RWPE2 (cell line): ENCODE results near the gene FEZF2.

ENCODE experiments used
- ATAC-seq: fragments of 200-7000 bp; cut with Tn5 transposase; 3 replicates; pipeline ENCODE4 v1.9.1; 2021; ENCODE audit warnings: low read depth
- DNase-seq: peaks from one replicate; pipeline ENCODE4 v3.0.0-alpha.2; 2020; ENCODE audit warnings: low spot score
- H3K27ac ChIP-seq: fragments of 450-650 bp; 2 replicates; pipeline ENCODE4 v1.5.1; 2017; ENCODE audit warnings: mild to moderate bottlenecking; ENCODE audit not compliant: poor library complexity, severe bottlenecking
- H3K27me3 ChIP-seq: fragments of 250-450 bp; sonication (Bioruptor Pico); 2 replicates; pipeline ENCODE4 v1.5.1; 2021; ENCODE audit warnings: mild to moderate bottlenecking, moderate library complexity; ENCODE audit not compliant: insufficient read depth, poor library complexity, severe bottlenecking
- H3K36me3 ChIP-seq: fragments of 250-450 bp; sonication (Bioruptor Pico); 2 replicates; pipeline ENCODE4 v1.5.1; 2020; ENCODE audit warnings: low read depth, mild to moderate bottlenecking, moderate library complexity
- H3K4me1 ChIP-seq: fragments of 250-450 bp; sonication (Bioruptor Pico); 2 replicates; pipeline ENCODE4 v1.5.1; 2021; ENCODE audit warnings: mild to moderate bottlenecking, moderate library complexity; ENCODE audit not compliant: insufficient read depth, poor library complexity, severe bottlenecking
- H3K4me3 ChIP-seq: fragments of 250-450 bp; sonication (Bioruptor Pico); 2 replicates; pipeline ENCODE4 v1.5.1; 2021; ENCODE audit warnings: mild to moderate bottlenecking, moderate library complexity; ENCODE audit not compliant: severe bottlenecking
- H3K9me3 ChIP-seq: fragments of 250-450 bp; sonication (Bioruptor Pico); 2 replicates; pipeline ENCODE4 v1.5.1; 2021; ENCODE audit warnings: mild to moderate bottlenecking, moderate library complexity; ENCODE audit not compliant: severe bottlenecking
- CTCF ChIP-seq: fragments of 450-650 bp; IDR thresholded peaks from one replicate; pipeline ENCODE4 v1.5.1; 2017; ENCODE audit warnings: mild to moderate bottlenecking, moderate library complexity; ENCODE audit not compliant: poor library complexity, severe bottlenecking

FEZF2 gene

GRCh38 chr3:62413687-62414086 lies 40.3 kb upstream of the FEZF2 start:
- no peaks in the 10 kb centered on the region for H3K27me3 ChIP-seq
- ATAC-seq (no peak), DNase-seq (no peak)
- no peak overlapping the region for H3K4me3 ChIP-seq
- no peaks in the 10 kb centered on the region for H3K9me3 ChIP-seq
- H3K4me1 ChIP-seq = no peaks in the 10 kb centered on the region
- H3K27ac ChIP-seq = no peak overlapping the region
- H3K36me3 ChIP-seq = no peaks in the 10 kb centered on the region
- no peak for TF ChIP-seq CTCF

- no peaks in the 10 kb centered on the region for H3K36me3 ChIP-seq
- no peaks in the 10 kb centered on the region for H3K9me3 ChIP-seq
- H3K27me3 ChIP-seq = peaks cover 29% of the 10 kb centered on the region
- H3K4me1 ChIP-seq = no peaks in the 10 kb centered on the region
- ATAC-seq = no peak
- DNase-seq = no peak
- H3K4me3 ChIP-seq = no peak overlapping the region
- TF ChIP-seq CTCF = no peak
- H3K27ac ChIP-seq = no peak overlapping the region
These were observed 33.6 kb upstream of the FEZF2 start for GRCh38 chr3:62406945-62407344.

- DNase-seq = no peak
- no peak overlapping the region for H3K4me3 ChIP-seq
- TF ChIP-seq CTCF = no peak
- H3K9me3 ChIP-seq = no peaks in the 10 kb centered on the region
- no peak overlapping the region for H3K27ac ChIP-seq
- H3K4me1 ChIP-seq = no peaks in the 10 kb centered on the region
- no peaks in the 10 kb centered on the region for H3K36me3 ChIP-seq
- peaks cover 41% of the 10 kb centered on the region for H3K27me3 ChIP-seq
- ATAC-seq = no peak
These were observed 32.2 kb upstream of the FEZF2 start for GRCh38 chr3:62405566-62405965.

GRCh38 chr3:62405135-62405534 lies 31.8 kb upstream of the FEZF2 start:
- no peaks in the 10 kb centered on the region for H3K4me1 ChIP-seq
- H3K27me3 ChIP-seq = peaks cover 41% of the 10 kb centered on the region
- no peak for ATAC-seq
- H3K27ac ChIP-seq = no peak overlapping the region
- no peaks in the 10 kb centered on the region for H3K36me3 ChIP-seq
- no peak overlapping the region for H3K4me3 ChIP-seq
- H3K9me3 ChIP-seq = no peaks in the 10 kb centered on the region
- DNase-seq = no peak
- no peak for TF ChIP-seq CTCF

GRCh38 chr3:62404321-62404720 lies 31.0 kb upstream of the FEZF2 start:
- H3K4me3 ChIP-seq = no peak overlapping the region
- no peak for DNase-seq
- H3K36me3 ChIP-seq = no peaks in the 10 kb centered on the region
- peaks cover 41% of the 10 kb centered on the region for H3K27me3 ChIP-seq
- no peaks in the 10 kb centered on the region for H3K9me3 ChIP-seq
- H3K4me1 ChIP-seq = no peaks in the 10 kb centered on the region
- ATAC-seq = no peak
- H3K27ac ChIP-seq = no peak overlapping the region
- TF ChIP-seq CTCF = no peak
